Upper lobe of right lung (tissue), 1 donor: ENCODE results near the gene EXD3. TPM values are rescaled to one million over a fixed set of nuclear protein-coding genes. Genes with fewer than 3 reads are reported as not detected.

Source experiments
- ATAC-seq: fragments of 200-7000 bp; cut with Tn5 transposase; one replicate; pipeline ENCODE4 v1.9.1; 2020; ENCODE audit warnings: mild to moderate bottlenecking, moderate library complexity
- DNase-seq: peaks from one replicate; pipeline ENCODE4 v3.0.0-alpha.2; 2020
- H3K27ac ChIP-seq: fragments of 200-600 bp; one replicate; pipeline ENCODE4 v1.8.0; 2022
- H3K27me3 ChIP-seq: fragments of 200-600 bp; one replicate; pipeline ENCODE4 v1.8.0; 2022; ENCODE audit warnings: mild to moderate bottlenecking
- H3K36me3 ChIP-seq: fragments of 200-600 bp; one replicate; pipeline ENCODE4 v1.8.0; 2022
- H3K4me1 ChIP-seq: fragments of 200-600 bp; one replicate; pipeline ENCODE4 v1.8.0; 2022
- H3K4me3 ChIP-seq: fragments of 200-600 bp; one replicate; pipeline ENCODE4 v1.8.0; 2022; ENCODE audit warnings: mild to moderate bottlenecking
- H3K9me3 ChIP-seq: fragments of 200-600 bp; one replicate; pipeline ENCODE4 v1.8.0; 2022
- CTCF ChIP-seq: fragments of 200-600 bp; IDR thresholded peaks from one replicate; pipeline ENCODE4 v1.8.0; 2022; ENCODE audit warnings: antibody characterized with exemption
- intact Hi-C: fragments of 100-400 bp; cut with DNase I; formaldehyde crosslinking; loops from one replicate; pipeline ENCODE4 v1.11.0; 2022
- total RNA-seq: library from RNA; stranded (reverse); fragmentation: NEBNext Ultra II Directional; extraction: Animal tissue kit (Norgen Biotek cat#: 25700); gene quantifications from one replicate; pipeline ENCODE4 v1.2.1, GENCODE V29; 2021
- donor health status: DM: no; HTN: yes; CAD: no; lungs with severe emphysema.

The EXD3 gene
- total RNA-seq, 1 donor from 2014 or later: 27.3 TPM

GRCh38 chr9:137295849-137296669 is 126.9 kb downstream of the EXD3 start:
- DNase-seq: peak; percentile 66

GRCh38 chr9:137295238-137295811 is 127.6 kb downstream of the EXD3 start:
- H3K4me3 ChIP-seq: peak overlapping the region; percentile 45
- intact Hi-C loops: loop anchor here (10.0 kb wide), 1 partner anchor 109 kb away; no protein-coding TSS in a partner anchor

More at GRCh38 chr9:137295849-137296669, 126.9 kb downstream of the EXD3 start:
- H3K36me3 ChIP-seq: no peaks in the 10 kb centered on the region
- intact Hi-C loops: loop anchor here (10.0 kb wide), 1 partner anchor 109 kb away; no protein-coding TSS in a partner anchor
- H3K4me1 ChIP-seq: peaks cover 23% of the 10 kb centered on the region
- H3K27ac ChIP-seq: peak overlapping the region; percentile 72
- H3K4me3 ChIP-seq: peak overlapping the region; percentile 45
- H3K9me3 ChIP-seq: no peaks in the 10 kb centered on the region
- no peak for TF ChIP-seq CTCF
- ATAC-seq: no peak
- peaks cover 30% of the 10 kb centered on the region for H3K27me3 ChIP-seq

GRCh38 chr9:137294681-137295237 is 128.2 kb downstream of the EXD3 start:
- Histone ChIP-seq H3K36me3 (no peaks in the 10 kb centered on the region), H3K4me3 (peak overlapping the region; percentile 45), H3K9me3 (no peaks in the 10 kb centered on the region), H3K27ac (no peak overlapping the region), H3K27me3 (peaks cover 22% of the 10 kb centered on the region), H3K4me1 (peaks cover 15% of the 10 kb centered on the region)
- intact Hi-C loops: loop anchor here (10.0 kb wide), 1 partner anchor 110 kb away; no protein-coding TSS in a partner anchor
- DNase-seq (peak; percentile 68), ATAC-seq (peak; percentile 1)
- TF ChIP-seq CTCF: peak; percentile 18

More at GRCh38 chr9:137295238-137295811, 127.6 kb downstream of the EXD3 start:
- Histone ChIP-seq H3K4me1 (peaks cover 18% of the 10 kb centered on the region), H3K36me3 (no peaks in the 10 kb centered on the region), H3K27ac (no peak overlapping the region), H3K27me3 (peaks cover 28% of the 10 kb centered on the region), H3K9me3 (no peaks in the 10 kb centered on the region)
- peak; percentile 70 for DNase-seq
- peak; percentile 81 for ATAC-seq
- TF ChIP-seq CTCF: peak; percentile 31

- H3K27ac ChIP-seq: peak overlapping the region; percentile 80
- intact Hi-C loops: loop anchor here (10.0 kb wide), 1 partner anchor 111 kb away; no protein-coding TSS in a partner anchor
- ATAC-seq: peak; percentile 74
- H3K36me3 ChIP-seq: no peaks in the 10 kb centered on the region
- H3K4me3 ChIP-seq: peak overlapping the region; percentile 26
- peak; percentile 71 for DNase-seq
- peaks cover 17% of the 10 kb centered on the region for H3K27me3 ChIP-seq
- TF ChIP-seq CTCF: no peak
- H3K9me3 ChIP-seq: no peaks in the 10 kb centered on the region
- H3K4me1 ChIP-seq: peaks cover 15% of the 10 kb centered on the region
Measured at GRCh38 chr9:137294091-137294680, 128.8 kb downstream of the EXD3 start.

- no peaks in the 10 kb centered on the region for H3K36me3 ChIP-seq
- TF ChIP-seq CTCF: no peak
- DNase-seq: peak; percentile 54
- intact Hi-C loops: loop anchor here (10.0 kb wide), 1 partner anchor 111 kb away; no protein-coding TSS in a partner anchor
- peaks cover 15% of the 10 kb centered on the region for H3K4me1 ChIP-seq
- ATAC-seq: peak; percentile 36
- peak overlapping the region; percentile 26 for H3K4me3 ChIP-seq
- peak overlapping the region; percentile 80 for H3K27ac ChIP-seq
- no peaks in the 10 kb centered on the region for H3K9me3 ChIP-seq
- peaks cover 16% of the 10 kb centered on the region for H3K27me3 ChIP-seq
Measured at GRCh38 chr9:137293482-137294090, 129.4 kb downstream of the EXD3 start.
